GM06990 (cell line): ENCODE data around the gene CYP1A1.
A peak's percentile ranks its signal among the peaks of the same experiment; 100 is the strongest.

Source experiments
- DNase-seq: peaks from one replicate; pipeline ENCODE4 v3.0.0-alpha.2; 2011; ENCODE audit not compliant: insufficient read length; ENCODE audit errors: extremely low read depth
- H3K27me3 ChIP-seq: replicated peaks from 2 replicates; pipeline ENCODE4 v1.6.0; 2011; ENCODE audit warnings: low read length; ENCODE audit not compliant: control insufficient read depth, insufficient read depth
- H3K36me3 ChIP-seq: 2 replicates; pipeline ENCODE4 v1.5.1; 2011; ENCODE audit warnings: low read length; ENCODE audit not compliant: control insufficient read depth, insufficient read depth
- H3K4me3 ChIP-seq: replicated peaks from 2 replicates; pipeline ENCODE4 v1.5.1; 2011; ENCODE audit warnings: low read depth, mild to moderate bottlenecking, control low read depth, low read length
- CTCF ChIP-seq: IDR thresholded peaks from 2 replicates; pipeline ENCODE4 v1.5.1; 2011; ENCODE audit warnings: low read length, control low read depth, mild to moderate bottlenecking, inconsistent platforms; ENCODE audit not compliant: insufficient read depth, poor library complexity, severe bottlenecking

The CYP1A1 gene

GRCh38 chr15:74725845-74726773 is 781 bp upstream of the CYP1A1 start:
- Histone ChIP-seq H3K4me3 (peak overlapping the region; percentile 67), H3K27me3 (no peaks in the 10 kb centered on the region), H3K36me3 (no peaks in the 10 kb centered on the region)
- no peak for TF ChIP-seq CTCF
- peak; percentile 64 for DNase-seq

- H3K27me3 ChIP-seq: no peaks in the 10 kb centered on the region
- no peak overlapping the region for H3K4me3 ChIP-seq
- no peaks in the 10 kb centered on the region for H3K36me3 ChIP-seq
- TF ChIP-seq CTCF: no peak
- no peak for DNase-seq
These were observed 631 bp downstream of the CYP1A1 start for GRCh38 chr15:74724570-74725224.

- Histone ChIP-seq H3K36me3 (no peaks in the 10 kb centered on the region), H3K27me3 (no peaks in the 10 kb centered on the region), H3K4me3 (no peak overlapping the region)
- TF ChIP-seq CTCF: no peak
- DNase-seq: no peak
These were observed 1.5 kb downstream of the CYP1A1 start for GRCh38 chr15:74723754-74724334.

- Histone ChIP-seq H3K4me3 (no peak overlapping the region), H3K36me3 (no peaks in the 10 kb centered on the region), H3K27me3 (no peaks in the 10 kb centered on the region)
- TF ChIP-seq CTCF: no peak
- no peak for DNase-seq
These were observed 2.1 kb downstream of the CYP1A1 start for GRCh38 chr15:74723187-74723586.

- no peak for TF ChIP-seq CTCF
- DNase-seq: no peak
These were observed 2.7 kb downstream of the CYP1A1 start for GRCh38 chr15:74722591-74722990.

More at GRCh38 chr15:74722591-74722990, 2.7 kb downstream of the CYP1A1 start:
- Histone ChIP-seq H3K36me3 (no peaks in the 10 kb centered on the region), H3K27me3 (no peaks in the 10 kb centered on the region), H3K4me3 (no peak overlapping the region)
